A673 (cell line): ENCODE measurements around the gene P2RY2. TPM values are rescaled to one million over a fixed set of nuclear protein-coding genes. Genes with fewer than 3 reads are reported as not detected.

ENCODE experiments used
- BruUV-seq: library from RNA; stranded (reverse); fragments of 400-500 nt; replicated peaks from 2 replicates; lab custom pipeline; 2021; lab: Mats Ljungman, UMichigan
- CTCF ChIA-PET: fragments of 300-600 bp; sonication (Branson Sonifier 250); formaldehyde crosslinking; loops from one replicate; lab custom pipeline; 2022; ENCODE audit warnings: antibody characterized with exemption; lab: Charles Lee
- POLR2A ChIA-PET: fragments of 300-600 bp; sonication (Branson Sonifier 250); formaldehyde crosslinking; loops from one replicate; lab custom pipeline; 2022; ENCODE audit warnings: antibody characterized with exemption; ENCODE audit not compliant: low non-redundant PET; lab: Charles Lee
- DNase-seq: peaks from one replicate; pipeline ENCODE4 v3.0.0-alpha.2; 2015; ENCODE audit warnings: low spot score
- H3K27ac ChIP-seq: fragments of 200-600 bp; sonication (generic); 2 replicates; pipeline ENCODE4 v1.5.1; 2016; ENCODE audit warnings: mixed run types, low read depth, mild to moderate bottlenecking, mixed read lengths, antibody characterized with exemption, low read length; ENCODE audit not compliant: poor library complexity, severe bottlenecking
- H3K27me3 ChIP-seq: fragments of 200-600 bp; sonication (generic); replicated peaks from 2 replicates; pipeline ENCODE4 v1.6.1; 2017; ENCODE audit warnings: mixed run types, low read depth, mild to moderate bottlenecking, mixed read lengths, antibody characterized with exemption, low read length; ENCODE audit not compliant: insufficient read depth, poor library complexity
- H3K36me3 ChIP-seq: fragments of 200-600 bp; sonication (generic); 2 replicates; pipeline ENCODE4 v1.6.1; 2016; ENCODE audit warnings: mixed run types, mild to moderate bottlenecking, mixed read lengths, antibody characterized with exemption, low read length; ENCODE audit not compliant: insufficient read depth, poor library complexity, severe bottlenecking
- H3K4me1 ChIP-seq: fragments of 200-600 bp; sonication (generic); 2 replicates; pipeline ENCODE4 v1.6.1; 2017; ENCODE audit warnings: mixed run types, mild to moderate bottlenecking, mixed read lengths, antibody characterized with exemption, low read length; ENCODE audit not compliant: insufficient read depth, poor library complexity, severe bottlenecking
- H3K4me3 ChIP-seq: fragments of 200-600 bp; sonication (generic); 2 replicates; pipeline ENCODE4 v1.5.1; 2016; ENCODE audit warnings: low read depth, mixed run types, mild to moderate bottlenecking, mixed read lengths, low read length; ENCODE audit not compliant: poor library complexity, severe bottlenecking
- H3K9me3 ChIP-seq: fragments of 200-600 bp; sonication (generic); 2 replicates; pipeline ENCODE4 v1.6.1; 2016; ENCODE audit warnings: mixed run types, low read depth, mild to moderate bottlenecking, mixed read lengths, antibody characterized with exemption, low read length; ENCODE audit not compliant: poor library complexity, severe bottlenecking
- CTCF ChIP-seq: fragments of 300-800, 200-600 bp; sonication (generic); conservative IDR thresholded peaks from 2 replicates; pipeline ENCODE4 v1.5.1; 2017; ENCODE audit warnings: low read depth, mild to moderate bottlenecking, antibody characterized with exemption, low read length, moderate library complexity, mixed read lengths
- EZH2 ChIP-seq: fragments of 200-600 bp; sonication (generic); IDR thresholded peaks from 2 replicates; pipeline ENCODE4 v1.6.1; 2017; ENCODE audit warnings: borderline replicate concordance, low read depth, mild to moderate bottlenecking, mixed read lengths, antibody characterized with exemption, low read length; ENCODE audit not compliant: poor library complexity, severe bottlenecking
- intact Hi-C: fragments of 100-400 bp; cut with micrococcal nuclease; formaldehyde crosslinking; loops from one replicate; pipeline ENCODE4 v1.10.0; 2022; ENCODE audit not compliant: unreplicated experiment
- total RNA-seq: library from RNA; stranded (reverse); gene quantifications from 2 replicates; pipeline ENCODE4 v1.2.3, GENCODE V29; 2021

Gene P2RY2
- total RNA-seq, 1 experiment from 2014 or later: not detected

GRCh38 chr11:73200256-73200655 lies 17.8 kb upstream of the P2RY2 start:
- no peak for DNase-seq
- intact Hi-C loops: no loop called here
- POLR2A ChIA-PET: no interaction called here
- Histone ChIP-seq H3K4me1 (no peaks in the 10 kb centered on the region), H3K36me3 (no peaks in the 10 kb centered on the region), H3K27ac (no peak overlapping the region), H3K27me3 (no peaks in the 10 kb centered on the region), H3K9me3 (no peaks in the 10 kb centered on the region), H3K4me3 (no peak overlapping the region)
- no TSS peak for BruUV-seq
- TF ChIP-seq CTCF (no peak), EZH2 (no peak)
- CTCF ChIA-PET: no interaction called here

- H3K27ac ChIP-seq: no peak overlapping the region
- POLR2A ChIA-PET: no interaction called here
- H3K4me3 ChIP-seq: no peak overlapping the region
- no peaks in the 10 kb centered on the region for H3K4me1 ChIP-seq
- H3K36me3 ChIP-seq: no peaks in the 10 kb centered on the region
- DNase-seq: no peak
- CTCF ChIA-PET: no interaction called here
- H3K27me3 ChIP-seq: no peaks in the 10 kb centered on the region
- BruUV-seq: no TSS peak
- no peaks in the 10 kb centered on the region for H3K9me3 ChIP-seq
- TF ChIP-seq EZH2 (no peak), CTCF (no peak)
- intact Hi-C loops: no loop called here
These were observed 16.8 kb upstream of the P2RY2 start for GRCh38 chr11:73201249-73201648.

GRCh38 chr11:73201888-73202780 lies 15.9 kb upstream of the P2RY2 start:
- no peak overlapping the region for H3K27ac ChIP-seq
- BruUV-seq: no TSS peak
- no peak for TF ChIP-seq EZH2
- no peak for TF ChIP-seq CTCF
- intact Hi-C loops: no loop called here
- H3K27me3 ChIP-seq: no peaks in the 10 kb centered on the region
- no peak overlapping the region for H3K4me3 ChIP-seq
- no peaks in the 10 kb centered on the region for H3K36me3 ChIP-seq
- H3K4me1 ChIP-seq: no peaks in the 10 kb centered on the region
- no peaks in the 10 kb centered on the region for H3K9me3 ChIP-seq
- ChIA-PET POLR2A (no interaction called here), CTCF (no interaction called here)
- DNase-seq: no peak
